Stimulated activated CD4-positive, alpha-beta T cell treated with anti-CD3 and anti-CD28 coated beads, Interleukin-4, amount 100 ng/mL, for 24 hours (primary cell): Measurements from ENCODE around the gene LRRC10B.
"Not testable (repeated sequence)": the region's sequence is repeated elsewhere in the genome, so short reads cannot be mapped to it uniquely, and the experiment has no call there.

Experiments used
- DNase-seq: peaks from one replicate; pipeline ENCODE4 v3.0.0-alpha.2; 2020

LRRC10B gene

GRCh38 chr11:61507962-61508861, at the start of gene LRRC10B:
TSS of gene LRRC10B (plus strand) at chr11:61508749. CDS start at chr11:61508999, 250 bp downstream.
- peak; percentile 28 for DNase-seq

DNA sequence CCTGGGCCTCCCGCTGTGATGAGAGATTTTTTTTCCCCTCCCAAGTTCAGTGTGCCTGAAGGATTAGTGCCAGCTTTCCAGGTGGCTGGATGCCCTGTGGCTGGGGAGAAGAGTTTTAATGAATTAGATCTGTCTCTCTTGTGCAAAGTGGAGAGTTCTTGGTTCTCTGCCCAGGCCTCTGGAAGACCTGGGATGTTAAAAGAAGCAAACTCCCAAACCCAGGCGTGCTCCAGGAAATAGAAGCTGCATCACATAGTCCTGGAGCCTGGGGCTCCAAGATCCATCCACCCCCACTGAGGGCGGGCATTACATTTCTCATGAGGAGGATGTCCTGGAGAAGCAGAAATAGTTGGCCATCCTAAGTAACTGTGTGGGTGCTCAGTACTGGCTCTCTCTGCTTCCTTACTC, 48.1 kb upstream of the LRRC10B start:
- no peak for DNase-seq

DNA sequence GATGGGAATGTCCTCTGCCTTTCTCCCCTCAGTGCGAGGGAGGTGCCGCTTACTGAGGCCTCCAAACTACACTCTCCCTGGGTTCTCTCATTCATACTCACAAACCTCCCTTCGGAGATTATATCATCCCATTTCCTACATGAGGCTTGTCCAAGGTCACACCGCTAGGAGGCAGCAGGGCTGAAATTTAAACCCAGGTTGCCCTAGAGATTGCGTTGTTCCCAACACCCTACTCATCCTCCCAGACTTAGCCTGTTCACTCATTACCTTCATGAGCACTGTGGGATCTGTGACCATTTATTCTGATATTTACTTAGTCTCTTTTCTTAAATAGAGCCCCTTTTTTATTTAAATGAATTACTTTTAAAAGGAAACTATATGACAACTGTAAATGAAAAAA, 47.6 kb upstream of the LRRC10B start:
- no peak for DNase-seq

DNA sequence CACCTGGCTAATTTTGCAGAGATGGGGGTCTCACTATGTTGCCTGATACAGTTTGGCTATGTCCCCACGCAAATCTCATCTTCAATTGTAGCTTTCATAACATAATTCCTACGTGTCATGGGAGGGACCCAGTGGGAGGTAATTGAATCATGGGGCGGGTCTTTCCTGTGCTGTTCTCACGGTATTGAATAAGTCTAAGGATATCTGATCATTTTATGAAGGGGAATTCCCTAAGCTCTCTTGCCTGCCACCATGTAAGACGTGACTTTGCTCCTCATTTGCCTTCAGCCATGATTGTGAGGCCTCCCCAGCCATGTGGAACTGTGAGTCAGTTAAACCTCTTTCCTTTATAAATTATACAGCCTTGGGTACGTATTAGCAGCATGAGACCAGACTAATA, 40.9 kb upstream of the LRRC10B start:
- not testable (repeated sequence) for DNase-seq

DNA sequence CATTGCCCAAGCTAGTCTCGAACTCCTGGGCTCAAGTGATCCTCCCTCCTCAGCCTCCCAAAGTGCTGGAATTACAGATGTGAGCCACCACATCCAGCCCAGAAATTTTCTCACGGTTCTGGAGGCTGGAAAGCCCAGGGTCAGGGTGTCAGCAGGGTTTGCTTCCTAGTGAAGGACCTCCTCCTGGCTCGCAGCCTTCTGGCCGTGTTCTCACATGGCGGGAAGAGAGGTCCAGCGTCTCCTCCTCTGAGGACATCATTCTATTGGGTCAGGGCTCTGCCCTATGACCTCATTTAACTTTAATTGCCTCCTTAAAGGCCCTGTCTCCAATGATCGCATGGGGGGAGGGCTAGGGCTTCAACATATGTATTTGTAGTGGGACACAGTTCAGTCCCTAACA, 40.5 kb upstream of the LRRC10B start:
- no peak for DNase-seq

DNA sequence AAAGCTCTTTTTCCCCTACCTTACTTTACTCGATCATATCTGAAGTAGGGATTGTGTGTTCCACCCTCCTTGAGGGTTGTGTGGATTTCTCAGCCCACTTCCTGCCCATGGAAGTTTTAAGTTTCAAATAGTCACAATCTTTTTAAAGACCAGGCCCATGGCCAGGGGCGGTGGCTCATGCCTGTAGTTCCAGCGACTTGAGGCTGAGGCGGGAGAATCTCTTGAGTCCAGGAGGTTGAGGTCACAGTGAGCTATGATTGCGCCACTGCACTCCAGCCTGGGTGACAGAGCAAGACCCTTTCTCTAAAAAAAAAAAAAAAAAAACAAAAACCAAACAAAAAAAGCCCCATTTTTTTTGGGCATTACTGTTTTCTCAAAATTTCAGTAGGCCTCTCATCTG, 36.3 kb upstream of the LRRC10B start:
- no peak for DNase-seq

- DNase-seq = no peak
Observed at GRCh38 chr11:61472868-61473267, 35.7 kb upstream of the LRRC10B start.

DNA sequence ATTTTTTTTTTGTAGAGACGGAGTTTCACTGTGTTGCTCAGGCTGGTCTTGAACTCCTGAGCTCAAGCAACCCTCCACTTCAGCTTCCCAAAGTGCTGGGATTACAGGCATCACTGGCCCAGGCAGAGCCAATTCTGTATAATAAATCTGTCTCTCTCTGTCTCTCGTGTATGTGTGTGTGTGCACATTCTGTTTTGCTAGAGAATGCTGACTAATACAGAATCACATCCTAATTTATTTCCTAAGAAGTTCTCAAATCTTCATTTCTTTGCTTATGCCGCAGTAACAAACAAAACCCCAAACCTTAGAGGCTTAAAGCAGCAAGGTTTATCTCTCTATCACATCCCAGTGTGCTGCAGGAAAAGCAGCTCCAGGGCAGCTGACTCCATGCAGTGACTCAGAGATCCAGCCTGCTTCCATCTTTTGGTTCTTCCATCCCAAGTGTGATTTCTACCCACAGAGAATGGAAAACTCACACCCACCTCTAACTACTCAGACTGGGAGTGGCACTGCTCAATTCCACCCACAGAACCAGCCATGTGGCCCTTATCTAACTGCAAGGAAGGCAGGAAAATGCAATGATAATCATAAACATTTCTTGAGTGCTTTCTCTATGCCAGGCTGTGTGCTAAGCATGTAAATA, 35.1 kb upstream of the LRRC10B start:
- DNase-seq = no peak

- DNase-seq = no peak
Observed at GRCh38 chr11:61474013-61474643, 34.4 kb upstream of the LRRC10B start.

DNA sequence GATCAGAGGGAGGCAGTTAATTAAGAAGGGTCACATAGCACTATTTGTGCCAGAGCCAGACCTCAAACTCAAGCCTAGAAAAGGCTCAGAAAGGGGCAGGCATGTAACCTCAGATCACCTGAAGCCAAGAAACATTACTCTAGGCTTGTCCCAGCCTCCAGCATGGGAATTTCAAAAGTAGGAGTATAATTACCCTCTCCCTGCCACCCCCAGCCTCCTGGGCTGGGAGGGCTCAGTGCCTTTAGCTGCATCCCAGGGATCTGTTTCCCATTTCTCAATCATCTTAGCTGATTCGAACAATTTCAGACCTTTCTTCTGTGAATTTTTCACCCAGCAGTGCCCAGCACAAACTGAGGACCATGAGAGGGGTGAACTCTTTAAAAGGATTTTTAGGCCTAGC, 33.1 kb upstream of the LRRC10B start:
- DNase-seq = no peak

DNA sequence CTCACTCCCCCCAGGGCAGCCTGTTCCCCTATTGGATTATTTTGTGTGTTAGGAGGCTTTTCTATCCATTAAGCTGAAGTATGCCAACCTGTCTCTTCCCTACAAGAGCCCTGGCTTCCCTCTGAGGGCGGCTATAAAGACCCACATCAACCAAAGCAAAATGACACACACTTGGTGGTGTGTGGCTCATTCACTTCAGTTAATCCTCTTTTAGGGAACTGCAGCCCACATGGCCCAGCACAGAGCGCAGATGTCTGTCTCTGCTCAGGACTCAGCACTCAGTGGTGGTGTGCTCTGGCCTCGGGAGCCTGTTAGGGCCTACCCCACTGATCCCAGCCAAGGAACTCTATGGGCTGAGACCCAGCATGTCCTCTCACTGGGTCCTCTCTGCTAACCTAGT, 32.2 kb upstream of the LRRC10B start:
- no peak for DNase-seq

DNA sequence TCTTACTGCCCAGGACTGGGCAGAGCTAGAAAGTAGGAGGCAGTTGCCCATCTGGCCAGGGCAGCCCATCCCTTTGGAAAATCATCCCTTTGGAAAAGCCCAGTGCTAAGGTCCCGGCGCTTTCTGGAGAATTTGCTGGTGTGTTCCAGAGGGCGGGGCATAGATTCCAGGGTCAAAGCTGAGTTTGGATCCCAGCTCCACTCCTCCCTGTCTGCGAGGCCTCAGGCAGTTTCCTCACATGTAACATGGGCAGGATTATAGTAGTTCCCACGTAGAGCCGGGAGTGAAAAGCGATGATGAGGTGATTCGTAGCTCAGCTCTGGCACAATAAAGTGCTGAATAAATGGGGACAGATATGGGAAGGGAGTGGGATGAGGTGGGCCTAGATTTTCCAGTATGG, 31.4 kb upstream of the LRRC10B start:
- DNase-seq = no peak

GRCh38 chr11:61477727-61478148, 30.8 kb upstream of the LRRC10B start:
- peak; percentile 58 for DNase-seq

- not testable (repeated sequence) for DNase-seq
Observed at GRCh38 chr11:61479360-61480058, 29.0 kb upstream of the LRRC10B start.

- no peak for DNase-seq
Observed at GRCh38 chr11:61480261-61480993, 28.1 kb upstream of the LRRC10B start.

DNA sequence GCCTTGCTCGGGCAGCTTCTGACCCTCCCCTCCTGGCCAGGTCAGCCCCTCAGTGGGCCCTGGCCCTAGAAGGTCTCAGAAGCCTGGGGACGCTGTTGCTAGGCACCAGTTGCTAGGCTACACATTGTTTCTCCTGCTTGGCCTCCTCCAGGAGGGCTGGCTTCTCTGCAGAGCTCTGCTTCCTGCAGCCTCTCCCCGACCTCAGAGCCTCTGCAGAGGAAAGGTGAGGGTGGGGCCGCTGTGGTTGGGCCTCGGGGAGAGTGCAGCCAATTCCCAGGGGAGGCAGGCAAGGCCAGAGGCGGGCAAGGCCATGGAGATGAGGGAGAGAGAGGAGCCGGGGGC, 27.6 kb upstream of the LRRC10B start:
- no peak for DNase-seq

DNA sequence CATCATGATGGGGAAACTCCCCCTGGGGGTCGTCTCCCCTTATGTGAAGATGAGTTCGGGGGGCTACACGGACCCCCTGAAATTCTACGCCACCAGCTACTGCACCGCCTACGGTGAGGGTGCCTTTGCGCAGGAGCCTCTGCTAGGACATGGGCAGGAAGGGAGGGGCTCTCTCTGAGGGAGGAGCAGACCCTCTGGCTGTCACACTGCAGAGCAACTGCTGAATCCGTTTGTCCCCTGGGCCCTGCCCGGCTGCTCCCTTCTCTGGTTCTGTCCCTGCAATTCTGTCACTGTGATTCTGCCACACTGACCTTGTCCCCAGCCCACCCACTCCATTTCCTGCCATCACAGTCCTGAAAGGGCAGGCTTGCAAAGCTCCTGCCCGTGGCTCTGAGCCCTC, 26.7 kb upstream of the LRRC10B start:
- no peak for DNase-seq

GRCh38 chr11:61482513-61482912, 26.0 kb upstream of the LRRC10B start:
- peak; percentile 27 for DNase-seq

DNA sequence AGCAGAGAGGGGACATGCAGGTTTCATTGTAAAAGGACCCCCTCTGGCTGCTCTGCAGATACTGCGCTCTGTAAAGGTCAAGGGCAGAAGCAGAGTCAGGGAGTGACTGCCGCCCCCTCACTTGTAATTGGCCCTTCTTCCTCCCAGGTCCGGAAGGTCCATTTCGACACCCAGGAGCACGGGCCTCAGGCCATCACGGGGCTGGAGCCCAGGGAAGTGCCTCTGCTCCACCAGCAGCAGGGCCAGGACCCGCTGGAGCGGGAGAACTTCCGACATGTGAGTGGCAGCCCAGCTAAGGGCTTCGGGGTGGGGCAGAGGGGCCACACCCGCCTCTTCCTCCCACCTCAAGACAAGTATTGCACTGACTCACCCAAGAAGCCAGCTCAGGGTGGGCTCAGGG, 24.0 kb upstream of the LRRC10B start:
- DNase-seq = no peak

DNA sequence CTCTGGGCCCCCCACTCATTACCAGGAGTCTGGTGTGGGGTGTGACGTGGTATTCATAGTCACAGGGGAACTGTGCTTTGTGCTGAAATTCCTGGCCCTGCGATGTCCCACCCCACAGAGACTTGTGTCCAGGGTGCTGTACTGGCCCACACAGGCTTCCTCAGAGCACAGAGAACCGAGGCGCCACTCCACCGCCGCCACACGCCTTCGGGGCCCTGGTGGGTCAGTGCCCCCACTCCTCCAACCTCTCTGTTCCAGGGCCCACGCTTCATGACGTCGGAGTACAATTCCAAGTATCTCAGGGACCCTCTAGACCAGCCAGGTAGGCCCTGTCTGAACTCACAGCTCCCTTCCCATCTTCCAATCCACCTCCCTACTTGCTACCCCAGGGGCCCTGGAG, 23.5 kb upstream of the LRRC10B start:
- DNase-seq = no peak

DNA sequence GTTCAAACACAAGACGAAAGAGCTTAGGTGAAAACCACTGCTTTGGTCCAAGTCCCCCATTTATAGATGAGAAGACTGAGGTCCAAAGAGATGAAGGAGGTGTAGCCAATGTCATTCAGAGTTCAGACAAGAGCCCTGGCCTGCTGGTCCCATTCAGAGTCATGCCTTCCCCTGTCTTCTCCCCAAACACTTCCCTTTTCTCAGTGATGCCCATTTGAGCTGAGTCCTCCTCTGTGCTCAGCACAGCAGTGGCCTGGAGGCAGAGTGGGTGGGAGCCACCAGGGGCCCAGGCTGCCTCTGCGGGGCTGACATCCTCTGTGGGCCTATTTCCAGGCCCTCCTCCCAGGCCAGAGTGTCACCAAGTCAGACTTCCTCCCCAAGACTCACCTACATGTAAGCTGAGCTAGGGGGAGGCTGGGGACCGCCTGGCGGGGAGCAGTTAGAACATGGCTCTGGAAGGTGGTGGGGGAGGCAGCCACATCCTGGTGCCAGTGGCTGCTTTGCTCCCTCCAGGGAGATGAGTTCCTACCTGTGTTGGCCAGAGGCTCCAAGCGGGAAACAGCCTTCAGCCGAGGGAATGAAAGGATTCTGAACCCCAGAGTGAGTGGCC, 22.4 kb upstream of the LRRC10B start:
- DNase-seq = no peak

DNA sequence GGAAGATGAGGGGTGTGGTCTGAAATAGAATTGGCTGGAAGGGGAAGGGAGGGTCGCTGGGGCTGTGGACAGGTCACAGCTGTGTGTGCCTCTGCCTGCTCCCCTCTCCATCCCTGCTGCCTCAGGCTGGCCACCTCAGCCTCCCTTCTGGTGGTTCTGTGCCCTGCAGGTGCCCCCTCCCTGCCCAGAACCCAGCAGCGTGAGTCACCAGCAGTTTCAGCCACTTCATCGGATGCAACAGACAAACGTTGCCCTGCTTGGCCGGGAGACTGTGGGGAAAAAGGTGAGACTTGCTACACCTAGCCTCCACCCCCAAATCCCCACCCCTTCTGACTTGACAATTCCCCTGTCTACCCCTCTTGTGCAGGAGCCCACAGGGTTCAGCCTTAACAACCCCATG, 21.8 kb upstream of the LRRC10B start:
- DNase-seq = no peak
